NCI-H2227 treated with DMSO at 0.1 percent for 48 hours (cell line): ENCODE data around the gene PLEKHO1.
"Not testable (repeated sequence)": the region's sequence is repeated elsewhere in the genome, so short reads cannot be mapped to it uniquely, and the experiment has no call there.

Experiments used
- DNase-seq: peaks from one replicate; lab custom pipeline; 2025; lab: John Stamatoyannopoulos, UW

Gene PLEKHO1

DNA sequence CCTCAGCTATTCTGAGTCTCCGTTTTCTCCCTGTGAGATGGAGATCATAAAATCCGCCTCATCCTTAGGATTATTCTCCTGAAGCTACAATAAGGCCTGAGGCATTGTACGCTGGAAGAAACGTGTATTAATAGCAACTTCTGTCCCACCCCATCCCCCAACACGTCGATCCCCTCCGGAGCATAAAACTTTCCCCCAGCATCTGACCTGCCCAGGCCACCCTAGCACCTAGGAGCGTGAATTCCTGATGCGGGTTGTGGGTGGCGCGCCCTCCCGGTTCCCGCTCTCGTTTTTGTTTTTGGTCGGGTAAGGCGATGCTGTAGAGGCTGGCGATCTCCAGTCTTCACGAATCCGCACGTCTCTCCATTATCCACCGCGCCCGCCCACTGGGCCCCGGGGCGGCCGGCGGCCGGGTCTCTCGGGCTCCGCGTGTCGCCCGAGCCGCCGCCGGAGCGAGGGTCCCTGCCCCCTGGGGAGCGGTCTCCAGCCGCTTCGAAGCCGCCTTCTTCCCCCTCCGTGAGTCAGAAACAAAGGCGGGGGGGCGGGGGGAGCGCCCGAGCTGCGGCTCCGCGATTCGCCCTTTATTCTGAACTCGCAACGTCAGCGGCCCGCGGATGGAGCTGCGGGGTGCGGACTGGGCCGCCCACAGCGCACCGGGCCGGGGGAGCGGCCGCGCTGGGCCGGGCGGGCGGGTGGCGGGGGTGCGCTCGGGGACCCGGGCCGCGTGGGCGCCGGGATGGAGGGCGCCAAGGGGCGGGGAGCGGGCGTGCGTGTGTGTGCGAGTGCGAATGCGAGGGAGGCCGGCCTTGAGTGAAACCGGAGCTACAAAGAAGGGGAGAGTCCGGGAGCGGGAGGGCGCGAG, at the start of gene PLEKHO1:
Gene PLEKHO1 (plus strand): TSS at position 646 of the 862 bp plus-strand sequence. CDS start 342 bp downstream, outside the sequence.
- DNase-seq: peak; percentile 73

DNA sequence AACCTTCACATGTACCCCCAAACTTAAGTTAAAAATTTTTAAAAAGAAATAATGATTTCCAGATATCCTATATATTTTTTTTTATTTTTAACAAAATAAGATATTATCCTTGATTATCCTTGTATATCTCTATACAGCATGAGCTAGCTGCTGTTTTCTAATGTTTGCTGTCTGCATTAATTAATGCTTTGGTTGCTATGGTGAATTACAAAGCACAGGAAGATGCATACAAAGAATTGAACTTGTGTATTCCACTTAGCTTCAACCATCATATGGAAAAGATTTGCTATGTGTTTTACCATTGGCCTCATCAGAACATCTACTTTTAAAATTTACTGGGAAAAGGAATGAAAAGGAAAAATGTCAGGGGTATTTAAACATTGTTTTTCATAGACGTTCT, 46.7 kb upstream of the PLEKHO1 start:
- DNase-seq: no peak

GRCh38 chr1:150106341-150106740, 43.4 kb upstream of the PLEKHO1 start:
- no peak for DNase-seq

GRCh38 chr1:150109586-150109985, 40.1 kb upstream of the PLEKHO1 start:
- DNase-seq: no peak

GRCh38 chr1:150110116-150110515, 39.6 kb upstream of the PLEKHO1 start:
- no peak for DNase-seq

DNA sequence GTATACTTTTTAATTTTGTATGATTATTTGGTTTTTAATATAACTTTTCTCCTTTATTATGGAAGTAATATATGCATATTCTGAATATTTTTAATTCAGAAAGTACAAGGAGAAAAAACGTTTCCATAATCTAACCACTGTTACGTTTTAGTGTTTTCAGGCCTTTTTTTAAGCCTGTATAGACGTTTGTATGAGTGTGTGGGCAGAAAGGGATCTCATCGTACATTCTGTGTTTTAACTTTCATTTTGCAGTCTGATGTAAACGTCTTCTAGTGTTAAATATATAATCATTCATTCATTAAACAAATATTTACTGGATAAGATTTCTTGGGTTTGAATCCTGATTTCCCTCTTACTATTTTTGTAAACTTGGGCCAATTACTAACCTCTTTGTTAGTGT, 38.0 kb upstream of the PLEKHO1 start:
- DNase-seq: no peak

GRCh38 chr1:150115121-150115520, 34.6 kb upstream of the PLEKHO1 start:
- DNase-seq: no peak

DNA sequence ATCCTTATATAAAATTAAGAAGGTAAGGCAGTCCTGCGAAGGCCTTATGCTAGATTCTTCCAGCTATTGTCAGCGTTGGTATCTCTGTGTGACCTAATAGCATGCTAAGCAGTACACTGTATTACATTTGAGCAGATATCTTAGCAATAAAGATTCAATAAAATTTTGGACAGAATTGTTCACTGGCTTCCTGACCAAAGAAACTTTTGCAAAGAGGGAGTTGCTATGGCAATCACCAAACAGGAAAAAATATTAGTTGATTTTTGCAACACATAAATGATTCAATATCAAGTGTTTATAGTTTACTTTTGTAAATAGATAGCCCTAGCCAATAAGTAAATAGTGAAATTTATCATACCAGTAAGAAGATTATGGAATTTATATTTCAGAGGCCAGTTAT, 31.0 kb upstream of the PLEKHO1 start:
- no peak for DNase-seq

DNA sequence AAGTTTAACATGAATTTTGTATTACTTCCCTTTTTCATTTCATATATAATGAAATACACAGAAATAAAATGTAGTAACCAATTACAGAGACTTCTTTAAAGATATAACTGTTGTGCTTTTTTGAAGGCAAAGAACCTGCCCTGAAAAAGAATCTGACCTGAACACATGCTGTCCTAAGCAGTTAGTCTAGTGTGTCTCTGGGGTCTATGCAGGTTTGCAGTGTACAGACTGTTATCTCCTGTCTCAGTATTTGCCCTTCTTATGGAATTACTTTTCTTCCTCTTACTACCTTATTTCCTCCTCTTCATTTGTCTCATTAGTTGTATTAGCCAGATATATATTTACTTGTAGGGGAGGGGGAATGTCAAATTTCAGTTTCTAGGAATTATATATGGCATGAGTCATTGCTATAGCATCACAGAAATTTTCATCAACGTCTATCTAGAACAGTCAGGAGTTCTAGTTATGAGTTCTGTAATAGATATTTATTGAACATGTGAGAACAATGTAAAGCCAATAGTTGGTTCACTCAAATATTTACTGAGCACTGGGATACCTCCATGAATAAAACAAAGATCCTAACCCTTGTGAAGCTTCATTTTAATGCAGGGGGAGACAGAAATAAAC, 28.4 kb upstream of the PLEKHO1 start:
- no peak for DNase-seq

DNA sequence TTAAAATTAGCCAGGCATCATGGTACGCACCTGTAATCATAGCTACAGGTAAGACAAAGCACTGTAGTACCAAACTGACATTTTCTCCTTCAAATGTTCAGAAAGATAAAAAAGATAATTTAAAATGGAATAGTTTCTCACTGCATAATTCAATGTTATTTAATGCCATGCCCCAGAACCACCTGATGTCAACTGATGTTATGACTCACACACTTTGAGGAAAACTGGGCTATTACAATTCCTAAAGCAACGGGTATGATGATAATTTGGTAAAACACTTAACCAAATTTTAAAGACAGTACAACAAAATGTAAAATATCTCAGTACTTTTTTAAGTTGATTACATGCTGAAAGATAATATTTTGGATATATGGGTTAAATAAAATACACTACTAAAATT, 22.9 kb upstream of the PLEKHO1 start:
- DNase-seq: no peak

DNA sequence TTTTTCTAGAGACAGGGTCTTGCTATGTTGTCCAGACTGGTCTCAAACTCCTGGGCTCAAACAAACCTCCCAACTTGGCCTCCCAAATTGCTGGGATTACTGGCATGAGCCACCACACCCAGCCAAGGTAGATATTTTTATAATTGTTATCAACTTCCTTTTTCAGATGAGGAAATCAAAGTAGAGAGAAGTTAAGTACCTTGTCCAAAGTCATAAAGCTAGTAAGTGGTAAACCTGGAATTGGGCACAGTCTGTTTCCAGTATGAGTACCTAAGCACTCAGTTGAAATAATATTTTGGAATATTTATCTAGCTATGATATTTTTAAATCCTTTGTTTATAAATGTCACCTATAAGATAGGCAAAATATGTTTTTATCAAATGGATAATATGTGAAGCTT, 22.3 kb upstream of the PLEKHO1 start:
- DNase-seq: no peak

DNA sequence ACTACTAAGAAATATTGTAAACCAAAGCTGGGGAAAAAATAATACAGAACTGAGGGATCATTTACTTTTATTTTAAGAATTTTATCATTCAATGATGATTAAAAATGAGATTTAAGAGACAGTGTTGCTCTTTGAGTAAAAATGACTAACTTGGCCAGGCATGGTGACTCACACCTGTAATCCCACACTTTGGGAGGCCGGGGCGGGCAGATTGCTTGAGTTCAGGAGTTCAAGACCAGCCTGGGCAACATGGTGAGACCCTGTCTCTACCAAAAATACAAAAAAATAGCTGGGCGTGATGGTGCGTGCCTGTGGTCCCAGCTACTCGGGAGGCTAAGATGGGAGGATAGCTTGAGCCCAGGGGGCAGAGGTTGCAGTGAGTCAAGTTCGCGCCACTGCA, 21.8 kb upstream of the PLEKHO1 start:
- DNase-seq: no peak

DNA sequence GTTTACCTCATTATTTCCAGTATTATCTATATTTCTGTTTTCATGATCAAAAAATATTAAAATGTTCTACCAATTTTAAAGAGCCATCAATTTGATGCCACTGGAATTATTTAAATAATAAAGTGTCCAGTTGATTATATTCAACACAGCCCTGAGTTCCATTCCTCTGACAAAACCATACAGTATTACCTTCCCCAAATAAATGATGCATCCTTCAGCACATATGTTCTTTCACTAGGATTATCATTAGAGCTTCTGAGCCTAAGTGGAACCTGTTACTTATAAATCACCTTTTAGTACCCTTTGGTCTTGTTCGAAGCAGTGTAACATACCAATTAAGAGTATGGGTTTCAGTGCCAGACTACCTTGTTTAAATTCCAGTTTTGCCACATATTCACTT, 17.3 kb upstream of the PLEKHO1 start:
- no peak for DNase-seq

DNA sequence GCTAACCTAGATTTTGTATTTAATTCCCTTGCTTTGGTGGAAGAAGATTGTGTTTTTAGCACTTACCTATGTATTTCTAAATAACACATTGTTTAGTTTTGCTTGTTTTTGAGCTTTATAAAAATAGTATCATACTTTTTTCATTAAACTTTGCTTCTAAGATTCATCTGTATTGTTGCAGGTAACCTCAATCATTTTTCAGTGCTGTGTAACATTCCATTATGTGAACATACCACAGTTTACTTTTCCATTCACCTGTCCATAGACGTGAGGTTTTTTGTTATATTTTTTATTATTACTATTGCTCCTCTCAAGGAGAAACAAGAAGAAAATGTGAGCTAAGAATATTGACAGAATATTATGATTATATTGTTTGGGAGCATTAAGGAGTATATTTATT, 15.2 kb upstream of the PLEKHO1 start:
- no peak for DNase-seq

DNA sequence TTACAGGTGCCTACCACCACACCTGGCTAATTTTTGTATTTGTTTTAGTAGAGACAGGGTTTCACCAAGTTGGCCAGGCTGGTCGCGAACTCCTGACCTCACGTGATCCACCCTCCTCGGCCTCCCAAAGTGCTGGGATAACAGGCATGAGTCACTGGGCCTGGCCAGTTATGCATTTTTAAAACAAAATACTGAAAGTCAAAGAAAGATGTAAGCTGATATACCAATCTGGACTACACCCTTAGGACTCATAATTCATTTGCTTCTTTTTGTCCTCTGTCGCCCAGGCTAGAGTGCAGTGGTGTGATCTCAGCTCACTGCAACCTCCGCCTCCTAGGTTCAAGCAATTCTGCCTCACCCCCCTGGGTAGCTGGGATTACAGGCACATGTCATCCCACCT, 14.3 kb upstream of the PLEKHO1 start:
- not testable (repeated sequence) for DNase-seq

- no peak for DNase-seq
Measured at GRCh38 chr1:150138044-150138443, 11.7 kb upstream of the PLEKHO1 start.

GRCh38 chr1:150141452-150141851, 8.3 kb upstream of the PLEKHO1 start:
- no peak for DNase-seq

DNA sequence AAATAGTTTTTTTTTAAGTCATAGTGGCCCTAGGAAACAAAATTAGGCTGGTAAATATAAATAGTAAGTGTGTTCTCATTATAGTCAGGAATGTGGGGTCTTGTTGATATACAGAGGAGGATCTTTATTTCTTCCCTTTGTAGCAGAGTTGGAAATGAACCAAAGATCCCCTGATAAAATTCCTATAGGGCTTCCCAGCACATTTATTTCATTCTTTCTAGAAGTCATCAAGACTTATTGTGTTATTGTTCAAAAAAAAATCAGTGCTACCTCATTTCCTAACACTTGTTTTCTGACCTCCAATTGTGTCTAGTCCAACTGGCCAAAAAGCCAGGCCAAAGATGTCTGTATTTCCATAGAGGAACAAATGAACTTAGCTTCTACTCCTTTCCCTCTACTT, 7.6 kb upstream of the PLEKHO1 start:
- DNase-seq: no peak

DNA sequence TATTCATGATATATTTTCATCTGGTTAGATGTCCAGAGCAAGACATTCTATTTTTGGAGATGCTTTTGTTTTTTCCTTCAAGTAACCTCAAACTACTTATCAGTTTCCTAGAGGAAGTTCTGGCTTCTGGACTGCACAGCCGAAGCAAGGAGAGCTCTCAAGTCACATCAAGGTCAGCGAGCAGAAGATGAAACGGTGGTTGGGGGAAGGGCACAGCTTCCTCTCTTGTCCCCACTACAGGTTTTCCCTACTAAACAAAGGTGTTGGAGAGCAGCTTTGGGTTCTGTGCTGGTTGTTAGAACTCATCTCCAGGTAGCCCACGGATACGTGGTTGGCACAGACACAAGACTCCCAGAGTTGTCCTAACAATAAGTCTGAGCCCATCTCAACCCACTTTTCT, 5.1 kb upstream of the PLEKHO1 start:
- DNase-seq: no peak

DNA sequence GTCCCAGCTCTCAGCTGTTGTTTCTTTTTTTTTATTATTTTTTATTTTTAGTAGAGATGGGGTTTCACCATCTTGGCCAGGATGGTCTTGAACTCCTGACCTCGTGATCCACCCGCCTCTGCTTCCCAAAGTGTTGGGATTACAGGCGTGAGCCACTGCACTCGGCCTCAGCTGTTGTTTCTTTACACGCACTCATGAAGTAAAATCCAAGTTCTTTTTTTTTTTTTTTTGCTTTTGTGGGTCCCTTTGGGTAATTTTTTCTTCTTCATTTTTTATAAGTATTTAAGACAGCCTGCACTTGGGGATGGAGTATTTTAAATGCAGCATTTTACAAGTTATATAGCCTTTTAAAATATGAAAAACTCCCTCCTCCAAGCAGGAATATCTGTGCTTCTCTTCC, 3.7 kb upstream of the PLEKHO1 start:
- DNase-seq: not testable (repeated sequence)

- no peak for DNase-seq
Measured at GRCh38 chr1:150146849-150147542, 2.7 kb upstream of the PLEKHO1 start.

DNA sequence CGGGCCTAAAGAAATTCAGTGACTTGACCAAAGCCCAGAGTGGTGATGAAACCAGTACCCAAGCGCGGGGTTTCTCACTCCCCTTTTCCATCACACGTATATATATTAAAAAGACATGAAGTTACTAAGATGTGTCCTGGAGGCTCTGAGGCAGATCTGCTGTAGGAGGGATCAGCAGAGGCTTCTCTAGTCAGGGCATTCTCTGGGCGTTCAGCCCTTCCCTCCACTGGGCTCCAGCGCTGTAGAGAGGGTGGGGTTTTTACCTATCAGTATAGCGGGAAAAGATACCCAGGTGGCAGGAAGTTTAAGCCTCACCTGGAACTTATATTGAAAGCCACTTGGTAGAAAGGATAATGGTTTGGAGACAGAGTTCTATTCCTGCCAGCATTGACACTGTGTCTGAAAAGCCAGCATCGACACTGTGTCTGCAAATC, 862 bp upstream of the PLEKHO1 start:
- peak; percentile 73 for DNase-seq
